Measurements from ENCODE around the gene DGCR6. TPM values are rescaled to one million over a fixed set of nuclear protein-coding genes. Genes with fewer than 3 reads are reported as not detected.
"Not testable (repeated sequence)": the region's sequence is repeated elsewhere in the genome, so short reads cannot be mapped to it uniquely, and the experiment has no call there.

The DGCR6 gene
- total RNA-seq, 2 experiments from 2014 or later: 0.91 to 1.8 TPM

- H3K4me1 Mint-ChIP-seq; H3K9me3 Mint-ChIP-seq; H3K4me3 Mint-ChIP-seq; H3K27me3 Mint-ChIP-seq; DNase-seq; CTCF ChIA-PET; H3K36me3 Mint-ChIP-seq (ENCODE audit: low read depth); H3K27ac Mint-ChIP-seq; POLR2A ChIA-PET: not testable (repeated sequence)
Measured at GRCh38 chr22:18959266-18959665, 53.1 kb downstream of the DGCR6 start.

- not testable (repeated sequence) for H3K4me1 Mint-ChIP-seq; H3K36me3 Mint-ChIP-seq (ENCODE audit: low read depth)
Measured at GRCh38 chr22:18959741-18960140, 53.6 kb downstream of the DGCR6 start.

GRCh38 chr22:18960166-18960820, 54.2 kb downstream of the DGCR6 start:
- not testable (repeated sequence) for H3K4me3 Mint-ChIP-seq

More at GRCh38 chr22:18959741-18960140, 53.6 kb downstream of the DGCR6 start:
- H3K27ac Mint-ChIP-seq, POLR2A ChIA-PET, H3K4me3 Mint-ChIP-seq, H3K9me3 Mint-ChIP-seq, H3K27me3 Mint-ChIP-seq, DNase-seq, CTCF ChIA-PET: not testable (repeated sequence)

GRCh38 chr22:18961201-18961600, 55.1 kb downstream of the DGCR6 start:
- CTCF ChIA-PET; H3K27ac Mint-ChIP-seq; DNase-seq; H3K27me3 Mint-ChIP-seq; H3K4me3 Mint-ChIP-seq; H3K4me1 Mint-ChIP-seq; POLR2A ChIA-PET; H3K9me3 Mint-ChIP-seq; H3K36me3 Mint-ChIP-seq (ENCODE audit: low read depth): not testable (repeated sequence)

More at GRCh38 chr22:18960166-18960820, 54.2 kb downstream of the DGCR6 start:
- H3K9me3 Mint-ChIP-seq; H3K36me3 Mint-ChIP-seq (ENCODE audit: low read depth); POLR2A ChIA-PET; H3K27me3 Mint-ChIP-seq; DNase-seq; H3K27ac Mint-ChIP-seq; CTCF ChIA-PET; H3K4me1 Mint-ChIP-seq: not testable (repeated sequence)

Other genes starting within 250 kb of the DGCR6 start
- gene PRODH, start 30.0 kb downstream of the DGCR6 start, total RNA-seq: under 1 TPM; 0.25 to 0.35 TPM
- gene DGCR2, start 216.1 kb downstream of the DGCR6 start, total RNA-seq: 10 to 100 TPM; 29.7 to 30.8 TPM
- gene TSSK2, start 225.0 kb downstream of the DGCR6 start, total RNA-seq: not detected
- 10 to 100 TPM; 16.3 to 18.3 TPM for gene ESS2, start 238.3 kb downstream of the DGCR6 start, total RNA-seq
- not detected for gene GSC2, start 244.0 kb downstream of the DGCR6 start, total RNA-seq